ENCODE data around the gene PRKCB.

DNA sequence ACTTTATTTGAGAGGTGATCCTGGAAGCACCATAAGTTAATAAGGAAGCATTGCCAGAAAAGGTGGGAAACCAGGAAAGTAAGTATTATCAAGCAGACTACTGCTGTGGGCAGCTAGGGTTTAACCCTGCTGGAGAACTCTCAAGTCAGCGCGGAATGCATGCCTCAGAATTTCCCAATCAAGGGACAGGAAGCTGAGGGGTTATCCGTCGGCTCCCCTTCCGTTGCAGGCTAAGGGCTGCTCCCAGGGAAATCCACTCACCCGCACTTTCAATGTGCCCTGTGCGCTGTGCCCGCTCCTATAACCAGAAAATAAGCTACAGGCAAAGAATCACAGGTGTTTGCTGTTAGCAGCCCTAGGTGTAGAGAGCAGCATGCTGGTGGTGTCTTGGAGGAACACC lies 281.9 kb downstream of the PRKCB start:
- TF ChIP-seq, protein P1, sequence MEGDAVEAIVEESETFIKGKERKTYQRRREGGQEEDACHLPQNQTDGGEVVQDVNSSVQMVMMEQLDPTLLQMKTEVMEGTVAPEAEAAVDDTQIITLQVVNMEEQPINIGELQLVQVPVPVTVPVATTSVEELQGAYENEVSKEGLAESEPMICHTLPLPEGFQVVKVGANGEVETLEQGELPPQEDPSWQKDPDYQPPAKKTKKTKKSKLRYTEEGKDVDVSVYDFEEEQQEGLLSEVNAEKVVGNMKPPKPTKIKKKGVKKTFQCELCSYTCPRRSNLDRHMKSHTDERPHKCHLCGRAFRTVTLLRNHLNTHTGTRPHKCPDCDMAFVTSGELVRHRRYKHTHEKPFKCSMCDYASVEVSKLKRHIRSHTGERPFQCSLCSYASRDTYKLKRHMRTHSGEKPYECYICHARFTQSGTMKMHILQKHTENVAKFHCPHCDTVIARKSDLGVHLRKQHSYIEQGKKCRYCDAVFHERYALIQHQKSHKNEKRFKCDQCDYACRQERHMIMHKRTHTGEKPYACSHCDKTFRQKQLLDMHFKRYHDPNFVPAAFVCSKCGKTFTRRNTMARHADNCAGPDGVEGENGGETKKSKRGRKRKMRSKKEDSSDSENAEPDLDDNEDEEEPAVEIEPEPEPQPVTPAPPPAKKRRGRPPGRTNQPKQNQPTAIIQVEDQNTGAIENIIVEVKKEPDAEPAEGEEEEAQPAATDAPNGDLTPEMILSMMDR (conservative IDR thresholded peaks at IDR 0.05; ENCODE audit: low read length), result no peak
- no peak for TF ChIP-seq EZH2phosphoT487 (IDR thresholded peaks at IDR 0.05; ENCODE audit: borderline replicate concordance, low read depth, low read length)

Data from OCI-LY7 (cell line).